Mucosa of stomach (tissue), 1 donor: ENCODE data around the gene RNF215.

Experiments used
- H3K27me3 ChIP-seq: one replicate; pipeline ENCODE4 v1.7.0; 2013; ENCODE audit warnings: mild to moderate bottlenecking, low read length; ENCODE audit not compliant: control insufficient read depth, insufficient read depth
- H3K36me3 ChIP-seq: one replicate; pipeline ENCODE4 v1.7.0; 2013; ENCODE audit warnings: low read length; ENCODE audit not compliant: control insufficient read depth, insufficient read depth
- H3K4me1 ChIP-seq: one replicate; pipeline ENCODE4 v1.7.0; 2013; ENCODE audit warnings: mild to moderate bottlenecking, low read length; ENCODE audit not compliant: control insufficient read depth, insufficient read depth
- H3K4me3 ChIP-seq: one replicate; pipeline ENCODE4 v1.7.0; 2013; ENCODE audit warnings: low read length
- H3K9ac ChIP-seq: one replicate; pipeline ENCODE4 v1.7.0; 2013; ENCODE audit warnings: mild to moderate bottlenecking, low read length, moderate library complexity
- H3K9me3 ChIP-seq: one replicate; pipeline ENCODE4 v1.7.0; 2013; ENCODE audit warnings: mild to moderate bottlenecking, low read length, moderate library complexity; ENCODE audit not compliant: control insufficient read depth
- donor health status: Pancreatic carcinoma.

Gene RNF215

DNA sequence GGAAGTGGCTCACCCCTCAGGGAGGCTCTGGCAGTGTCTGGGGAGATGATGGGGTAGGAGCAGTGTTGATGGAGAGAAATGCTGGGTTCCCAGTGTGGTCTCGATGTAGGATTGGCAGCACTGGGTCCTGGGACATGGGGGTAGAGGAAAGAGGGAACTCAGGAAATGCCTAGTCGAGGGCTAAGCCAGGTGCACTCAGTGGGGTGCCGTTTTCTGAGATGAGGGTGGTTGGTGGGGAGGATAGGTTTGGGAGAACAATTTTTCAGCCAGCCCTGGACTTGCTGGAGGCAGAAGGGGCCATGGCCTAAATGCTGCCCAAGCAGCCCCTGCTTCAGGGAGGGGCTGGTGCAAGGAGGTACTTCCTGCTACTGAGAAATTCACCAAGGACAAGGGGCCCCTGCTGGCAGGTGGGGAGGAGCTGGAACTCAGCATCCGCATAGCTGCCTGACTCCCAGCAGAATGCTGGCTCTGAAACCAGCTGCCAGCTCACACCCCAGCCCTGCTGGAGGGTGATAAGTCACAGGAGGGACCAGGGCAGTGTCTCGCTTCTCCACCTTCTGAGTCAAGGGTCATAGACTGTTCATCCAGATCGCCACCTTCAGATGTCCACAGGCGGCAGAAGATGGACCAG is 24.4 kb downstream of the RNF215 start:
- Histone ChIP-seq H3K27me3 (no peaks in the 10 kb centered on the region), H3K4me3 (no peak overlapping the region), H3K9ac (no peak overlapping the region), H3K36me3 (no peaks in the 10 kb centered on the region), H3K9me3 (no peaks in the 10 kb centered on the region), H3K4me1 (no peaks in the 10 kb centered on the region)

DNA sequence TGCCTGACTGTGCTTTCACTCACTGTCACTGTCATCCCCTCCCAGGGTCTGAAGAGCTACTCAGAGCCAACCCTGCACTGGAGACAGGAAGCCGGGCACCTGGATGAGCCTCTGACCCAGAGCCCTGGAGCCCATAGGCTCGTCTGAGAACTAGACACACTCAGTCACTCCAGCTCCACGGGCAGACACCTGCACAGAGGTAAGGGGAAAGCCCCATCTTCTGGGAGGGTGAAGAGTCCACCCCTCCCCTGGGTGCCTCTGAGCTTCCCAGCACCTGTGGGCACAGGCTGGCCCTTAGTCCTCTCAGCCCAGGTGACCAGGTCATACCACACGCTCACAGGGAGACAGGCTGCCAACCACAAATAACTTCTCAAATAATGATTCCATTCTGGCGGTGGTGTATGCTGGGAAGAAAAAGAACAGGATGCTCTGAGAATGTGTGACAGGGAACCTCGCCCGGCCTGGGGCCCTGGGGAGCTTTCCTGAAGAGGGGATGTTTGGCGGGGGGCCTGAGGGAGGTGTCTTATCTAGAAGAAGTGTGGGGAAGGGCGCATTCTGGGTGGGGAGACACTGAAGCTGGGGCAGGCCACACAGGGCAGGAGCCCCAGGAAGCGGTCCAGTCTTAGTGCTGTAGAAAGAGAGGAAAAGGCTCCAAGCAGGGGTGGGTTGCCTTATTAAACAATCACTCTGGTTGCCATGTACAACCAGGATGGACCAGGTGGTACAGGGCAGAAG is 25.1 kb downstream of the RNF215 start:
- Histone ChIP-seq H3K36me3 (no peaks in the 10 kb centered on the region), H3K4me3 (no peak overlapping the region), H3K9me3 (no peaks in the 10 kb centered on the region), H3K4me1 (no peaks in the 10 kb centered on the region), H3K9ac (no peak overlapping the region), H3K27me3 (no peaks in the 10 kb centered on the region)

DNA sequence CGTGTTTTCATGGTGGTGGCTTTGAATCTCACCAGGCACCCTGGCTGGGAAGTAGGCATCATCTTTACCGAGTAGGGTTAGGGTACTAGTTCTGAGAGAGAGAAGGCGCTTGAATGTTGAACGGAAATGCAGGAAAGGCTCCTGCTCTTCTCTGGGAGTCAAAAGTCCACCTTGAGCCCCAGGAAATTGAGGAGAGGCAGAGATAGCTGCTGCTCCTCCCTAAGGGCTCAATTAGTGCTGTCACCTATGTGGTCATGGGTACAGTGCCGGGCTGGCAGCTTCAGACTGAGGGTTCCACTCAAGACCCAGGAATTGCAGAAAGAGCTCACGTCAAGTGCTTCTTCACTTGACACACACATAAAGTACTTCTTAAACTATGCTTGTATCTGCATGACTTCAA is 28.7 kb downstream of the RNF215 start:
- H3K27me3 ChIP-seq, result no peaks in the 10 kb centered on the region
- H3K4me3 ChIP-seq, result no peak overlapping the region
- H3K9me3 ChIP-seq, result no peaks in the 10 kb centered on the region
- H3K36me3 ChIP-seq, result no peaks in the 10 kb centered on the region
- peaks cover 20% of the 10 kb centered on the region for H3K4me1 ChIP-seq
- no peak overlapping the region for H3K9ac ChIP-seq

DNA sequence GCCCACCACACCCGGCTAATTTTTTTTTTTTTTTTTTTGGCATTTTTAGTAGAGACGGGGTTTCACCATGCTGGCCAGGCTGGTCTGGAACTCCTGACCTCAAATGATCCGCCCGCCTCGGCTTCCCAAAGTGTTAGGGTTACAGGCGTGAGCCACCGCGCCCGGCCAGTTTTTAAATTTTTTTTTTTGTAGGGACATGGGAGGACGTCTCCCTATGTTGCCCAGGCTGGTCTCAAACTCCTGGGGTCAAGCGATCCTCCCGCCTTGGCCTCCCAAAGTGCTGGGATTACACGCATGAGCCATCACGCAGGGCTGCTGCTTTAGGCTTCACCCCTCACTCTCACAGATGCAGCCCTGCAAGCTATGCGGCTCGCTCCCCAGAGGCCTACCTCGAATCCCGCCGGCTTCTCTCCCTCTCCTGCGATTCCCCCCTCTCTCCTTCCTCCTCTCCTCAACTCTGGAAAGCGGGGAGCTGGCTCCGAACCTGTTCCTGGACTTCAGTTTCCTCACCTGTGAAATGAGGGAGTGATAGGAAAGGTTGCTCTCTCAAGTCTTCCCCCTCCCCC is 29.5 kb downstream of the RNF215 start:
- no peak overlapping the region for H3K4me3 ChIP-seq

DNA sequence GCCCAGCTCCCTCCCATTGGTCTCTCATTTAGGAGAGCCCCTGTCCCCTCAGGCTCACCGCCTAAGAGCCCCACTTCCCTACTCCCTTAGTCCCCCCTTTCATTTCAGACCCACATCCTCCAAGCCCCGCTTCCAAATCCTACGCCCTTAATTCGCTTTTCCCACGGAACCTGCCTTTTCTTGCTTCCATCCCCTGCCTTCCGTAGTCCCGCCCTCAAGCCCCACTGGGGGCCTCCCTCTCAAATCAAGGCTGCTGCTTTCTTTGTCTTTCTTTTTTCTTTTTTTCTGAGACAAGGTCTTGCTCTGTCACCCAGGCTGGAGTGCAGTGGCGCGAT is 30.0 kb downstream of the RNF215 start:
- Histone ChIP-seq H3K4me3 (peak overlapping the region; percentile 88), H3K4me1 (peaks cover 20% of the 10 kb centered on the region), H3K36me3 (peaks cover 5% of the 10 kb centered on the region), H3K27me3 (no peaks in the 10 kb centered on the region), H3K9me3 (no peaks in the 10 kb centered on the region), H3K9ac (peak overlapping the region; percentile 60)

More for the DNA sequence above, 29.5 kb downstream of the RNF215 start:
- Histone ChIP-seq H3K36me3 (no peaks in the 10 kb centered on the region), H3K9me3 (no peaks in the 10 kb centered on the region), H3K27me3 (no peaks in the 10 kb centered on the region), H3K9ac (no peak overlapping the region), H3K4me1 (peaks cover 20% of the 10 kb centered on the region)

DNA sequence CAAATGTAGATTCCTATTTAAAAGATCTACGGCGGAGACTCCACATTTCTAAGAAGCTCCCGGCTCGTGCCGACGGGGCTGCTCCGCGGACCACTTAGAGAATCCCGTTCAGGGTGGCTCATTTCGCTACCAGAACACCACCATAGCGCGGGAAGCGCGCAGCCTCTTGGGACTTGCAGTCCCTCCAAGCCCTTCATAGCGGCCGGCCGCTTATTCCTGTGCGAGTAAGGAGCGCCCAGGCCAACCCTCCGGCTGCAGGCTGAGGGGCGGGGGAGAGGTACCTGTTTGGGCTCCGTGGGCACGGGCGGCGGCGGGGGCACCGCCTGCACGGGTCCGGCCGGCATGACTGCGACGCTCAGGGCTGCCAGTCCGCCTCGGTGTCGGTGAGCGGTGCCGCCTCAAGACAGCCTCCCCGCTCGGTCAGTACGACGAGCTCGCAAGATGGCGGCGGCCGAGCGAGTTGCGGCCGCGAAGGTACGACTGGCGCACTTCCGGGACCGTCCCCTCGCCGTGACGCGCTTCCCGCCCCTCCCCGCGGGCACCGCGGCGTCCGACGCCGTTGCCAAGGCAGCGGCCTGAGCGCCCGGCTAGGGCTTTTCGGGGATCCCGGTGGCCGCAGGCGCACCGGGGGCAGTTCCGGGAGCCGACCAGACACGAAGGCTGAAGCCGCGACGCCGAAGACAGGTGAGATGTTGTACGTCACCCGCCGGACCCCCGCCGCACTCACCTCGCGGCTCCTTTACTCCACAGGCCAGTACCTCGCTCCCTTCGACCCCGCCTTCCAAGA is 30.6 kb downstream of the RNF215 start, which contains the start of the genes CCDC157 and SF3A1:
Gene CCDC157 (plus strand): TSS at position 559 of the 787 bp plus-strand sequence. CDS start 8,994 bp downstream, outside the sequence.
Gene SF3A1 (minus strand): TSS at position 446 of the 787 bp plus-strand sequence. CDS start 102 bp downstream, at position 344.
- Histone ChIP-seq H3K9me3 (no peaks in the 10 kb centered on the region), H3K36me3 (peaks cover 10% of the 10 kb centered on the region), H3K9ac (peak within 1 kb of the TSS; percentile 87), H3K27me3 (no peaks in the 10 kb centered on the region), H3K4me3 (peak within 1 kb of the TSS; percentile 88), H3K4me1 (peaks cover 20% of the 10 kb centered on the region)

DNA sequence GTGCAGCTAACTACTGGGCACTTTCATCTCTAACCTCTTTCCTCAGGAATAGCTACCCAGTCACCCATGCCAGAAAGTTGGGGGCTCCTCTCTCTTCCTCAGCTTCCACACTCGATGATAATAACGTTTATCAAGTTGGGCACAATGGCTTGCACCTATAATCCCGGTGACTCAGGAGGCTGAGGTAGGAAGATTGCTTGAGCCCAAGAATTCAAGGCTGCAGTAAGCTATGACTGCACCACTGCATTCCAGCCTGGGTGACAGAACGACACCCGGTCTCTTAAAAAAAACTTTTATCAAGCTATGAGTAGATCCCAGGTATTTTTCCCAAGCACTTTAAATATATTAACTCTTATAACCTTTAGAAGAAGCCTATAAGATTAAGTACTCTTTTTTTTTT is 32.6 kb downstream of the RNF215 start:
- Histone ChIP-seq H3K4me3 (no peak overlapping the region), H3K9me3 (no peaks in the 10 kb centered on the region), H3K27me3 (no peaks in the 10 kb centered on the region), H3K4me1 (peaks cover 20% of the 10 kb centered on the region), H3K9ac (no peak overlapping the region), H3K36me3 (peaks cover 11% of the 10 kb centered on the region)

DNA sequence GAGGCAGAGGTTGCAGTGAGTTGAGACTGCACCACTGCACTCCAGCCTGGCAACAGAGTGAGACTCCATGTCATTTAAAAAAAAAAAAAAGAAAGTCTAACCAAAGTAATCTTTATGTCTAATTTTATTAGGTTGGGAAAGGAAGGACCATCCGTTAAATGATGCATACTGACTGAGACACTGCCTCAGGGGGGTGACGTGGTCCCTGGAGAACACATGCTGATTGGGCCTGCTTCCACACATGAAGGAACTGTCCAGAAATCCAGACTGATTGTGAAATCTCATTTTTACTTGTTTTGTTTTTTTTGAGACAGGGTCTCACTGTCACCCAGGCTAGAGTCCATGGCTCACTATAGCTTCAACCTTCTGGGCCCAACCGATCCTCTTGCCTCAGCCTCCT is 36.0 kb downstream of the RNF215 start:
- H3K27me3 ChIP-seq, result no peaks in the 10 kb centered on the region
- no peaks in the 10 kb centered on the region for H3K9me3 ChIP-seq
- H3K4me3 ChIP-seq, result no peak overlapping the region
- H3K4me1 ChIP-seq, result peaks cover 20% of the 10 kb centered on the region
- no peak overlapping the region for H3K9ac ChIP-seq
- peaks cover 12% of the 10 kb centered on the region for H3K36me3 ChIP-seq

DNA sequence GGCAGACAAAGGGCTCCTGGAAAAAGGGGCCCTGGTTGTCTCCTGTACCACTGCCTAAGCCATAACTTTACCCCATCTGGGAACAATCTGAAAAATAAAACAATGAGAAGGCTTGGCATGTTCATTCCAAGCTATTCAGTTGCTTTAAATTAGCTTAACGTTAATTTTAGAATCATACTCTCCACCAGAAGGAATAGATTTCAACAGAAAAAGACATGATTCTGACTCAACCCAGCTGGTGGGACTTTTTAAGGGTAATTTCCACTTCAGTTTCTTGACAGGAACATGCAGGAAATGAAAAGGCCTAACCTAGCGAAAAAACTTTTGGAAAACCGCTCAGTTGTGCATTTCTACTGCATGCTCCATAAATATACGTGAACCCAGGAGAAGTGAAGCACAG is 38.4 kb downstream of the RNF215 start:
- Histone ChIP-seq H3K36me3 (peaks cover 29% of the 10 kb centered on the region), H3K9me3 (no peaks in the 10 kb centered on the region), H3K27me3 (no peaks in the 10 kb centered on the region), H3K4me3 (no peak overlapping the region), H3K4me1 (no peaks in the 10 kb centered on the region), H3K9ac (no peak overlapping the region)

DNA sequence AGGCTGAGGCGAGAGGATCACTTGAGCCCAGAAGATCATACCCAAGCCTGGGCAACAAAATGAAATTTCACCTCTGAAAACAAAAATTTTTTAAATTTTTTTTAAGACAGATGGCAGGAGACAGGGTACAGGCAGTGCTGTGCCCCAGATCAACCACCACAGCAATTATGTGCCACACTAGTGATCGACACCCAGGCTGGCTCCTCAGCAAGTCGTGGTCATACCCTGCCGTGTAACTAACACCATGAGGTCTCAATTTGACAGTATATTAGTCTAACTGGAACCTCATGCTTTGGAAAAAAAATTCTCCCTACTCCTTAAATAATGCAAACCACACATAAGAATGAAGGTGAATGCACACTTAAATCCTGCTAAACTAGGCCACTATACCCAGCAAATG is 38.8 kb downstream of the RNF215 start:
- Histone ChIP-seq H3K4me1 (no peaks in the 10 kb centered on the region), H3K4me3 (no peak overlapping the region), H3K9ac (no peak overlapping the region)

DNA sequence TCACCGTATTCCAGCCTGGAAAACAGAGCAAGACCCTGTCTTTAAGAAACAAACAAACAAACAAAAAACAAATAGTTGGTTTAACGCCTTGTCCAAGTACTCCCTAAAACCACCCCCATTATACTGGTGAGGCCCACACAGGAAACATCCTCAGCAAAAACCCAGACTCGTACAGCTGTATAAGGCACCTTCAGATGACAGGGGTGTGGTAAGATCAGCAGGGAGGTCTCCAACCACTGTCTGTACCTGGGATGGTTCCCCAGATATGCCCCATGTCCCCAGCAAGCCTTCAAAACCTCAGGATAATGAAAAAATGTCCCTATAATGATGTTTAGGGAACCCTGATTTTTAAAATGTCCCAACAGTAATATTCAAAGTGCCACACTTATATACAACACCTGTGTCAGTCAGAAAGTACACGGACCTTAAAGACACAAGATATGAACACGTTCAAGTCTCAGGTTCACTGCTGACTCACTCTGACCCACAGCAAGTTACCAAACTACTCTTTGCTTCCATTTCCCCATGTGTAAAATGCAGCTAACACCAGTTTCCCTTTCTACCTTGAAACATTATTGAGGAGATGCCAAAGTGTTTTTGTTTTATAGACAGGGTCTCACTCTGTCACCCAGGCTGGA is 39.8 kb downstream of the RNF215 start:
- Histone ChIP-seq H3K9ac (no peak overlapping the region), H3K4me3 (no peak overlapping the region), H3K36me3 (peaks cover 35% of the 10 kb centered on the region), H3K4me1 (no peaks in the 10 kb centered on the region), H3K9me3 (no peaks in the 10 kb centered on the region), H3K27me3 (no peaks in the 10 kb centered on the region)

More for the DNA sequence above, 38.8 kb downstream of the RNF215 start:
- peaks cover 31% of the 10 kb centered on the region for H3K36me3 ChIP-seq
- no peaks in the 10 kb centered on the region for H3K9me3 ChIP-seq
- H3K27me3 ChIP-seq, result no peaks in the 10 kb centered on the region
